Measurements from ENCODE around the gene ADGRD1.

The ADGRD1 gene

GRCh38 chr12:131003716-131004045 is 50.0 kb downstream of the ADGRD1 start:
- no peak for DNase-seq
- Mint-ChIP-seq H3K4me3 (peak overlapping the region in 1 of 2 donors; percentile 21), H3K9me3 (no peaks in the 10 kb centered on the region), H3K27ac (no peak overlapping the region), H3K36me3 (ENCODE audit: insufficient read depth) (peaks cover 3% of the 10 kb centered on the region), H3K27me3 (peaks cover 8 to 45% of the 10 kb centered on the region in 2 donors), H3K4me1 (ENCODE audit: low read depth in 2 of 2) (peaks cover 0 to 1% of the 10 kb centered on the region in 2 donors)
- no peak for ATAC-seq (replicated peaks)

GRCh38 chr12:131004166-131004565 is 50.5 kb downstream of the ADGRD1 start:
- Mint-ChIP-seq H3K9me3 (no peaks in the 10 kb centered on the region), H3K27ac (no peak overlapping the region), H3K4me3 (no peak overlapping the region), H3K36me3 (ENCODE audit: insufficient read depth) (peaks cover 3% of the 10 kb centered on the region), H3K27me3 (peaks cover 8 to 45% of the 10 kb centered on the region in 2 donors), H3K4me1 (ENCODE audit: low read depth in 2 of 2) (peaks cover 0 to 1% of the 10 kb centered on the region in 2 donors)
- no peak for ATAC-seq (replicated peaks)
- DNase-seq, result no peak

DNA sequence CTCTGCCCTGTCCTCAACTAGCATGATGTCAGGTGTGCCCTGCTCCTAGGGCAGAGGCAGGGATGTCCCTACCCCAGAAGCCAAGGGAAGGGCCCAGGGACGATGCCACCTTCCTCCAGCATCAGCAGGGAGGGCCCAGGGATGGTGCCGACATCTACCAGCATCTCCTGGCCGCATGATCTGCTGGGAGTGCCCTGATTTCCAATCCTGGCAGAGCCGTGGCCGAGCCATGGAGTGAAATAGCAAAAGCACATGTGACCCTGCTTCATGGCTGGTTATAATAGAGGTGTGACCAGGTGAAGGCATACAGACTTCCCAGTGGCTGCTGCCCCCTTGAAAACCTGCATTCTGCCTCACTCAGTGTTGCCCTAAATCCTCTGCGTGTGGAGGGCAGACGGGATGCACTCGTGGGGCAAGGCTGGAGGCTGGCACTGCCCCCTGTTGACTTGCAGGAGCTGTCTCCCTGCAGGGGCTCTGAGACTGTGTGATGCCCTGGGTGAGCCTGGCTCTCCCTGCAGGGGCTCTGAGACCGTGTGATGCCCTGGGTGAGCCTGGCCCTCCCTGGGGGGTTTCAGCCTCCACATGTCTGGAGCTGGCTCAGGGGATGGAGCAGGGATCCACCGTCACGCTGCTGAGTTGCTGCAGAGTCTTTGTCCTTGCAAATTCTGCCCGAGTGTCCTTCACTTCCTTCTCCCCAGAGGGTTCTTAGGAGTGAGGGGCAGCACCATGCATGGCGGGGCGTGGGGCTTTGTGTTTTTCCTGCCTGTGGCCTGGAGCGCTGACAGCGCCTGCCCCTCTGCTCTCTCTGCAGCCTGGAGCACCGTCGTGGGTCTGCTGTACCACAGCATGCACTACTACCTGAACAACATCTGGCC is 51.7 kb downstream of the ADGRD1 start:
- ATAC-seq (replicated peaks) (no peak), DNase-seq (no peak)
- Mint-ChIP-seq H3K4me1 (ENCODE audit: low read depth in 2 of 2) (peaks cover 0 to 1% of the 10 kb centered on the region in 2 donors), H3K36me3 (ENCODE audit: insufficient read depth) (peaks cover 3% of the 10 kb centered on the region), H3K27me3 (peaks cover 8 to 45% of the 10 kb centered on the region in 2 donors), H3K27ac (no peak overlapping the region), H3K9me3 (no peaks in the 10 kb centered on the region), H3K4me3 (no peak overlapping the region)

GRCh38 chr12:131006036-131006735 is 52.5 kb downstream of the ADGRD1 start:
- ATAC-seq (replicated peaks) (no peak), DNase-seq (no peak)
- Mint-ChIP-seq H3K4me1 (ENCODE audit: low read depth in 2 of 2) (peaks cover 0 to 1% of the 10 kb centered on the region in 2 donors), H3K36me3 (ENCODE audit: insufficient read depth) (peaks cover 3% of the 10 kb centered on the region), H3K27ac (no peak overlapping the region), H3K9me3 (no peaks in the 10 kb centered on the region), H3K4me3 (no peak overlapping the region), H3K27me3 (peaks cover 8 to 45% of the 10 kb centered on the region in 2 donors)

DNA sequence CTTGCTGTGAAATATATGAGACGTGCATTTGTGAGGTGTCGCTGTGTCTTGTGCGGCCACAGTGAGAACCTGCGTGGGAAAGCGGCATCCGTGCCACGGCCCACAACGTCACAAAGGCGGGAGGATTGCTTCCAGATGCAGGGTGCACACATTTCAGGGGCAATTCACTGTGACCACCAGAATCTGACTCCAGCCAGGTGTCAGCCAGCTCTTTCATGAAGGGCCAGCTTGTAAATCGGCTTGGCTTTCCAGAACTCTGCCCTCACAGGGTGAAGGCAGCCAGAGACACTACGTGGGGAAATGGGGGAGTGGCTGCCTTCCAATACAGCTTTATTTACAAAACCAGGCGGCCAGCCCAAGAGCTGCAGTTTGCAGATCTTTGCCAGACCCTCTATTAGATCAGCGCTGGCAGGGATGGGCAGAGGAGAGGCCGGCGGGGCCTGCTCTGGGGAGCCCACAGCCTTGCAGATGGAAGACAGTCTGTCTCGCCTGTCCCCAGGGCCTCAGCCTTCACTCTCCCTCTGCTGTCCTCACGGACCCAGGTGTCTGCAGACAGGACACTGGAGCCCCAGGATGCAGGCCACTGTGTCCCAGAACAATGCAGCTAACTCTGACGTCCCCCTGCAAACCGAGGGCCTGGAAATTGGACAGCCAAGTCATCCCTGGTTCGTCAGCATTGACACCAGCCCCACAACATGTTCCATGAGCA is 53.5 kb downstream of the ADGRD1 start:
- peaks cover 3% of the 10 kb centered on the region for H3K36me3 Mint-ChIP-seq (ENCODE audit: insufficient read depth)
- no peak overlapping the region for H3K4me3 Mint-ChIP-seq
- ATAC-seq (replicated peaks) (no peak), DNase-seq (no peak)
- H3K9me3 Mint-ChIP-seq, result no peaks in the 10 kb centered on the region
- H3K27ac Mint-ChIP-seq, result no peak overlapping the region
- H3K27me3 Mint-ChIP-seq, result peaks cover 8 to 45% of the 10 kb centered on the region in 2 donors
- peaks cover 0 to 1% of the 10 kb centered on the region in 2 donors for H3K4me1 Mint-ChIP-seq (ENCODE audit: low read depth in 2 of 2)

DNA sequence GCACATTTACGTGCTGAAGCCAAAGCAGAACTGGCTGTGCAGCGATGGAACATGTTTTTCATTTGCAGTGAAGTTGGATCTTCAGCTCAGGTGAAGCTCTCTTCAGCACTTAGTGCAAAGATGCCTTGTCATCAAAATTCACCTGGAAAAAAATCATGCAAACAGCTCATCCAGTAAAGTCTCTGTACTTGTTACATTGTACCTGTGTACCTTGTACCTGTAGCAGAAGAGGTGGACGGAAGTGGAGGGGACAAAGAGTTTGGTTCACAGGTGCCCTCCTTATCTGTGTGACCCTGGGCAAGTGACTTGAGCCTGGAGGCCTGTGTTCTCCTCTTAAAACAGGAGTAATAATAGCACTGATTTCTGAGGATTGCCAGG is 54.0 kb downstream of the ADGRD1 start:
- Mint-ChIP-seq H3K27me3 (peaks cover 8 to 39% of the 10 kb centered on the region in 2 donors), H3K36me3 (ENCODE audit: insufficient read depth) (peaks cover 3% of the 10 kb centered on the region), H3K4me1 (ENCODE audit: low read depth in 2 of 2) (peaks cover 0 to 1% of the 10 kb centered on the region in 2 donors), H3K27ac (no peak overlapping the region), H3K4me3 (no peak overlapping the region), H3K9me3 (no peaks in the 10 kb centered on the region)
- DNase-seq, result no peak
- no peak for ATAC-seq (replicated peaks)

DNA sequence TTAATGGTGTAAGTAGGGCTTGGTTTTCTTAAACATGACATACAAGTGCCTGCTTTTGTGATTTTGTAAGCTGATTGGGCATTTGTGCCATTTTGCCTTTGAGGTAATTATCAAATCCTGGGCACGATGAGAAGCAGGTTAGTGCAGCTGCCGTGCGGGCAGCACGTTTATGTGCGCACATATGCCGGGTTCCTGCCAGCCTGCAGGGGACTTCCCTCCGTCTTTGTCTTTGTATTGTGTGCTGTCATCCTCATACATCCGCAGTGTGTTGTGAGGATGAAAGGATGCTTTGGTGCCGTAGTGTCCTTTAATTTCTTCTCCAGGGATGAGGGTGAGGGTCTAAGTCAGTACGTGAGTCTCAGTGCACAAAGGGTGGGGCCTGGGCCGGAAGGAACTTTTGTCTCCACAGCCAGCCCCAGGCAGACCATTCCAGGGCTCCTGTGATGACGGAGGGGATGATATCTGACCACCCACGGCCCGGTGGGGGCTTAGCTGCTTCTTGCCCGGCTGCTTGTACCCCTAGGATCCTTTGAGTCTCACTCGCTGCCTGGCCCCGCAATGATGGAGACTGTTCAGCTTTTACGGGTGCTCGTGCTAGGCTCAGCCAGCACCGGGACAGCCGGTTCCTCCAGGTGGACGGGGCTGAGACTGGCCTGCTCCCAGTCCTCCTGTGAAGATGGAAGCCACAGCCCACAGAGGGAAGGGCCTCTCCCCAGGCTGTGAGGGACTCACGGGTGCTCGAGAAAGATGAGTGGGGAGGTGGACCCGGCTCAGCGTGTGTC is 54.6 kb downstream of the ADGRD1 start:
- no peak overlapping the region for H3K27ac Mint-ChIP-seq
- H3K27me3 Mint-ChIP-seq, result peaks cover 8 to 33% of the 10 kb centered on the region in 2 donors
- H3K9me3 Mint-ChIP-seq, result no peaks in the 10 kb centered on the region
- peaks cover 3% of the 10 kb centered on the region for H3K36me3 Mint-ChIP-seq (ENCODE audit: insufficient read depth)
- ATAC-seq (replicated peaks) (no peak), DNase-seq (no peak)
- peaks cover 0 to 1% of the 10 kb centered on the region in 2 donors for H3K4me1 Mint-ChIP-seq (ENCODE audit: low read depth in 2 of 2)
- H3K4me3 Mint-ChIP-seq, result no peak overlapping the region

DNA sequence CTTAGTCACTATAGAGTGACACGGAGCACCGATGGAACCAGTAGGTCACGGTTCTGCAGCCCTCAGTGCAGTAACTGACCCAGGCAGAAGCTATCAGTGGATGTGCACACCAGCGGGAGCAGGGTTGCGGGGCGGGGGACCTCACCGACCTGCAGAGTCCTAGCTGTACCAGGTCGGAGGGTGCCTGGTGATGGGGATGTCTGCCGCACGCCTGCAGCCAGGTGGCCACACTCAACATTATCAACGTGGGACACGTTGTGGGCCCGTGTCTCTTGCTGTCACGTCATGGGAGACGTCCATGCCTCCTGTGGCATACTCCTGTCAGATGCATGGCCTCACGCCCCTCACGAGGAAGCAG is 55.2 kb downstream of the ADGRD1 start:
- Mint-ChIP-seq H3K27me3 (peaks cover 8 to 32% of the 10 kb centered on the region in 2 donors), H3K4me3 (no peak overlapping the region), H3K9me3 (no peaks in the 10 kb centered on the region), H3K27ac (no peak overlapping the region), H3K4me1 (ENCODE audit: low read depth in 2 of 2) (peaks cover 0 to 1% of the 10 kb centered on the region in 2 donors), H3K36me3 (ENCODE audit: insufficient read depth) (peaks cover 3% of the 10 kb centered on the region)
- ATAC-seq (replicated peaks), result no peak
- no peak for DNase-seq

- H3K27me3 Mint-ChIP-seq, result peaks cover 8 to 25% of the 10 kb centered on the region in 2 donors
- no peaks in the 10 kb centered on the region for H3K4me1 Mint-ChIP-seq (ENCODE audit: low read depth in 2 of 2)
- ATAC-seq (replicated peaks) (no peak), DNase-seq (no peak)
- no peaks in the 10 kb centered on the region for H3K9me3 Mint-ChIP-seq
- H3K27ac Mint-ChIP-seq, result no peak overlapping the region
- H3K4me3 Mint-ChIP-seq, result no peak overlapping the region
- peaks cover 3% of the 10 kb centered on the region for H3K36me3 Mint-ChIP-seq (ENCODE audit: insufficient read depth)
These were observed 56.1 kb downstream of the ADGRD1 start for GRCh38 chr12:131009595-131010395.

DNA sequence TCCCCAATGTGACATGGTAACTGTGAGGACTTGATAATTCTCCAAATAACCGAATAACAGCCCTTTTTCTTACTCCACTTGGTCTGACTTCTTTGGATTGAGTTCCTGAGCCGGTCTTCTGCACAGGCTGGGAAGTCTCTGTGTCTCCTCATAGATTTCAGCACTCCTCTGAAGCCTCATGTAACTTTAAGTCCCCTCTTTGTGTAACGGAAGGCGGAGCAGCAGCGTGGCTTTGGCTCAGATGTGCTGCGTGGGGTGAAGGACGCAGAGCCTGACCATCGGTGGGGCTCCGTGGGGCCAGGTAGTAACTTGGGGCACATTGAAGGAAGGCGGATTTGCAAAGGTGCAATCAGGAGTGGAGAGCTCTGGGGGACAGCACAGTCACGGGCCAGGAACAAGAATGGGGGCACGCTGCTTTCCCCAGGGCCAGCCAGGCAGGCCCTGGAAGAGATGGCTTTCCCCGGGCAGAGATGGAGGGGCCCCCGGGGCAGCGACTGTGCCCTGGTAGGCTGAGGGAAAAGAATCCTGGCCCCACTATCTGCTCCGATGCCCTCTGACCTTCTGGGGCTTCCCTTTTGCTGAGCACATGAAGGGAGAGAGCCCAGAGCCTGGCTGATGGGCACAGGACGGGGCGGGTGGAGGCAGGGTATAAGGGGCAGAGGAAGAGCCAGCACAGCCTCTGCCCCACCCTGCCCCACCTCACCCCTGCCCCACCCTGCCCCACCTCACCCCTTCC is 56.9 kb downstream of the ADGRD1 start:
- no peak overlapping the region for H3K4me3 Mint-ChIP-seq
- no peaks in the 10 kb centered on the region for H3K9me3 Mint-ChIP-seq
- ATAC-seq (replicated peaks) (no peak), DNase-seq (no peak)
- no peak overlapping the region for H3K27ac Mint-ChIP-seq
- peaks cover 3% of the 10 kb centered on the region for H3K36me3 Mint-ChIP-seq (ENCODE audit: insufficient read depth)
- no peaks in the 10 kb centered on the region for H3K4me1 Mint-ChIP-seq (ENCODE audit: low read depth in 2 of 2)
- peaks cover 12 to 17% of the 10 kb centered on the region in 2 donors for H3K27me3 Mint-ChIP-seq

DNA sequence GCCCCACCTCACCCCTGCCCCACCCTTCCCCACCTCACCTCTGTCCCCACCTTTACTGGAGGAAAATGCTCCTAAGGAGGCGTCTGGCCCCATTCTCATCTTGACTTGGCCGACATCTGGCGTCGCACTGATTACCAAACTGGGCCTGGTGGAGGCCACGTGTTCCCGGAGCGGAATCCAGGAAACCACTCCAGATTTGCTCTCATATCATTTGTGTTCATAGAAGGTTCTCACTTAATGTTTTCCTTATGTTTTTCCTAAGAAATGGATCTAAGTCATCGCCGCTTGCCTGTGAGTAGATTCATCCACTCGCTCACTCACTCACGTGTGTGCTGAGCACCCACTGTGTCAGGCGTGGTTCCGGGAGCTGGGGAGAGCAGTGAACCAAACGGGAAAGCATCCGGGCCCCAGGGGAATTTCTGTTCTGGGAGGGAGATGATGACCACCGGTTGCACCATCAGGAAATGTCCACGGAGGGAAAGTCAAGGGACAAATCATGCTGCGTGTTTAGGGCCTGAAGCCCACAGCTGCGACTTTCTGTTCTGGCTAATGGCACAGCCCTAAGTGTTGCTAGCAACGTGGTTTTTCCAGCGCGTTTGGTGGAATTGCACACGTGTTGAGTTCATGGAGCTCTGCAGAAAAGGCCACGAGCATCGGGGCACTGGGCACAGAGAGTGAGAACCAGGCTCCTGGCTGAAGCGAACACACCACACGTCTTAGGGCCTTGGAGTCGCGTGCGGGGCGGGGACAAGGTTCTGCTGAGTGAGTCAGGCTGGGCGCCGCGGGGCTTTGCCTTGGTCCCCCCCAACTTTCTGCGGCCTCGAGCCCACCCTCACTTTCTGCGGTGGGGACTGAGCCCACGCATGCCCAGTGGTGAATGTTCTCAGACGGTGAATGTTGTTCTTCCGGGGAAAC is 57.7 kb downstream of the ADGRD1 start:
- Mint-ChIP-seq H3K4me1 (ENCODE audit: low read depth in 2 of 2) (no peaks in the 10 kb centered on the region), H3K9me3 (no peaks in the 10 kb centered on the region), H3K27ac (no peak overlapping the region), H3K4me3 (no peak overlapping the region), H3K27me3 (peaks cover 10 to 17% of the 10 kb centered on the region in 2 donors), H3K36me3 (ENCODE audit: insufficient read depth) (no peaks in the 10 kb centered on the region)
- no peak for ATAC-seq (replicated peaks)
- no peak for DNase-seq
